ENCODE data around the gene STYXL1. TPM values are rescaled to one million over a fixed set of nuclear protein-coding genes. Genes with fewer than 3 reads are reported as not detected.
"Not testable (repeated sequence)": the region's sequence is repeated elsewhere in the genome, so short reads cannot be mapped to it uniquely, and the experiment has no call there.

STYXL1 gene
- polyA plus RNA-seq, 2 donors = 38.5 to 60.5 TPM

DNA sequence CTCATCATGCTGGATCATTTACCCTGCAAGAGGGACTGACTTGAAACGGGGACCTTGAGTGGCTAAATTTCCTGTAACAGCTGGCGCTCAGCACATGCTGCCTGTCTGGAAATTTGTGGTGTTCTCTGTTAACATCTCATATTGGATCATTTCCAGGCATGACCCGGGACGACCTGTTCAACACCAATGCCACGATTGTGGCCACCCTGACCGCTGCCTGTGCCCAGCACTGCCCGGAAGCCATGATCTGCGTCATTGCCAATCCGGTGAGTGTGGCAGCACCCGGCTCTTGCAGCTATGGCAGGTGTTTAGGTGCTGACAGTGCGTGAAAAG is 10.0 kb upstream of the STYXL1 start:
- Histone ChIP-seq H3K27me3 (ENCODE audit: control insufficient read depth in 1 of 2, insufficient read depth in 2 of 2, low read length in 2 of 2) (no peaks in the 10 kb centered on the region), H3K36me3 (ENCODE audit: control insufficient read depth in 2 of 2, insufficient read depth in 2 of 2, low read length in 1 of 2) (peaks cover 31 to 38% of the 10 kb centered on the region in 2 donors), H3K4me3 (ENCODE audit: low read depth in 1 of 2, low read length in 2 of 2) (no peak overlapping the region), H3K9me3 (ENCODE audit: control insufficient read depth in 2 of 2, insufficient read depth in 1 of 2, low read depth in 1 of 2, low read length in 1 of 2) (no peaks in the 10 kb centered on the region), H3K4me1 (ENCODE audit: control insufficient read depth in 2 of 2, insufficient read depth in 2 of 2, low read length in 1 of 2) (peaks cover 0 to 6% of the 10 kb centered on the region in 2 donors), H3K27ac (ENCODE audit: low read depth in 2 of 2, low read length in 1 of 2) (no peak overlapping the region)
- WGBS, 2 donors = 78 to 88% methylated on average over 11 of the region's 11 CpGs

DNA sequence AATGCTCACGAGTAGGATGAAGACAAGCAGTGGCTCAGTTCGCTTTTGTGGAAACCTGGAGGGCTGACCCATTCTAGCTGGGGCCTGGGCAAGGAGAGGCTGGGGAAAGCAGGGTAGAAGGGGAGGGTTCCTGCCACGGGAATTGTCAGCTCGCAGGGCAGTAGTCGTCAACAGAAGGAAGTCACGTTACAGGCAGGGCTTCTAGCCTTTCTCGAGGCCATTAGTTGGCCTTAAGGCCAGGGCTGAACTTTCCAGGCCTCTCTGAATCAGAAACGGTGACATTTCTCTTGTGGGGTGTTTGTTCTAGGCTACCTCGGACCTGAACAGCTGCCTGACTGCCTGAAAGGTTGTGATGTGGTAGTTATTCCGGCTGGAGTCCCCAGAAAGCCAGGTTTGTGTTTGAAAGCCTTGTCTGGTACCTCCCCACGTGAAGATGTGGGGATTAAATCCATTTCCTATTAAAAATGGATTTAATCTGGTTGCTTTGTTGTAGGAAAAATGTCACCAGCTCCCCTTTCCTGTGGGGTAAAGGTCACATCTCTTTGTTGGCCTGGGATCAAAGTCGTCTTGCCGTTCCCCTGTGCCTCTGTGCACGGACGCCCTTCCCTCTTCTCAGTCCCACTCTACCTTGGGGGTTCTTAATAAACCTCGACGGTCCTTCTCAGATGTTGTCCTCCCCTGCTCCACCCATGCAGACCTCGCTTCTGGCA is 9.5 kb upstream of the STYXL1 start:
- peaks cover 0 to 7% of the 10 kb centered on the region in 2 donors for H3K4me1 ChIP-seq (ENCODE audit: control insufficient read depth in 2 of 2, insufficient read depth in 2 of 2, low read length in 1 of 2)
- no peak overlapping the region for H3K27ac ChIP-seq (ENCODE audit: low read depth in 2 of 2, low read length in 1 of 2)
- no peak overlapping the region for H3K4me3 ChIP-seq (ENCODE audit: low read depth in 1 of 2, low read length in 2 of 2)
- H3K9me3 ChIP-seq (ENCODE audit: control insufficient read depth in 2 of 2, insufficient read depth in 1 of 2, low read depth in 1 of 2, low read length in 1 of 2) = no peaks in the 10 kb centered on the region
- WGBS, 2 donors = 79 to 85% methylated on average over 18 of the region's 18 CpGs
- no peaks in the 10 kb centered on the region for H3K27me3 ChIP-seq (ENCODE audit: control insufficient read depth in 1 of 2, insufficient read depth in 2 of 2, low read length in 2 of 2)
- H3K36me3 ChIP-seq (ENCODE audit: control insufficient read depth in 2 of 2, insufficient read depth in 2 of 2, low read length in 1 of 2) = peaks cover 31 to 37% of the 10 kb centered on the region in 2 donors

DNA sequence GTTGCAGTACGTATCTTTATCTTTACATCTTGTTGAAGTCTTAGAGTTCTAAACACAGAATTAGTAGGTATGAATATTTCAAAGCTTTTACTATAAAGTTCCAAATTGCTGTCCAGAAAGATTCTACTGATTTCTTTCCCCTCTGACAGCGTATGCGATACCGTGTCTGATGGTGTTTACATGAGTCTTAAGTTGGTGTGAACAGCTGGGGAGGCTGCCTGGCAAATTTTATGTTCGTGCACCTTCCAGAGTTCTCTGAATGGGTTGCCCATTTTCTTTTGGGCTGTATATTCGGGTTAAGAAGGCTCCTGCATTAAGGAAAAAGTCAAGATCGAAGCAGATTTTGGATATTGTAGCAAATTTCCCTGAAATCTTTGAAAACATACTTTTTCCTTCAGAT is 8.4 kb upstream of the STYXL1 start:
- Histone ChIP-seq H3K9me3 (ENCODE audit: control insufficient read depth in 2 of 2, insufficient read depth in 1 of 2, low read depth in 1 of 2, low read length in 1 of 2) (no peaks in the 10 kb centered on the region), H3K27ac (ENCODE audit: low read depth in 2 of 2, low read length in 1 of 2) (no peak overlapping the region), H3K4me1 (ENCODE audit: control insufficient read depth in 2 of 2, insufficient read depth in 2 of 2, low read length in 1 of 2) (peaks cover 0 to 10% of the 10 kb centered on the region in 2 donors), H3K27me3 (ENCODE audit: control insufficient read depth in 1 of 2, insufficient read depth in 2 of 2, low read length in 2 of 2) (no peaks in the 10 kb centered on the region), H3K4me3 (ENCODE audit: low read depth in 1 of 2, low read length in 2 of 2) (no peak overlapping the region), H3K36me3 (ENCODE audit: control insufficient read depth in 2 of 2, insufficient read depth in 2 of 2, low read length in 1 of 2) (peaks cover 26 to 33% of the 10 kb centered on the region in 2 donors)
- WGBS, 2 donors = 78 to 79% methylated on average over 7 of the region's 7 CpGs

DNA sequence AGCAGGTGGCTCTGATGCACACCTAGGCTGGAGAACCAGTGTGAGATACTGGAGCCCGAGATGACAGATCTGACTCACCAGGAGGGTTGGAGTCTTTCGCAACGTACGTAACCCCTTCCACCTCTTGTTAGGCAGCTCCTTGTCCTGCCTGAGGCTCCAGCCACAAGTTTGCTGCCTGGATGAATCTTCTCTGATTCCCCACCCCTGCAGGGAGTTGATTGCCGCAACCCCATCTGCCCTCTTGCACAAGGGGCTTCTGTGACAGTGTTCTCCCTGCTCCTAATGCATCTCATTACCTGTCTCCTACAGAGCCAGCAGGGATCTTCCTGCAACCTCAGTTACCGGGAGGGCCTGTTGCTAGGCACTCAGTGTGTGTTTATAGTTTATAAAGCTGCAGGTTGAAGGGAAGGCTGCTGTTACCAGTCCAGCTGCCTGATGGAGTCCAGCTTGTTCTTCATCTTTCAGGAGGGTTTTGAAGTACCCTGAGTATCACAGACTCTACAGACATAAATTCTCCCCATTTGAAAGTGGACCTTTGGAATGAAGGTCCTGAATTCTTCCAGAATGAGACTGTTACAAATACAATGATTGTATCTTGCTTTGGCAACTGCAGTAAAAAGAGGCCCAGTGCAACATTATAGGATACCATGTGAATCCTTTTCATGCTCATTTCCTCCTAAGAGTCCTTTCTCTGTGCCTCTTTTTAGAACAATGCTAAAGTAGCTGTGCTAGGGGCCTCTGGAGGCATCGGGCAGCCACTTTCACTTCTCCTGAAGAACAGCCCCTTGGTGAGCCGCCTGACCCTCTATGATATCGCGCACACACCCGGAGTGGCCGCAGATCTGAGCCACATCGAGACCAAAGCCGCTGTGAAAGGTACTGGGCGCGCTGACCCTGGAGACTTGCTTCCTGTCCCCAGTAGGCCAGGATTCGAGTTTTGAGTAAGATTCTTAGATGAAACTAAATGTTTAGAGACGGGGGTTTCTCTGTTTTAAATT is 6.6 kb upstream of the STYXL1 start:
- H3K27me3 ChIP-seq (ENCODE audit: control insufficient read depth in 1 of 2, insufficient read depth in 2 of 2, low read length in 2 of 2) = no peaks in the 10 kb centered on the region
- peaks cover 16 to 17% of the 10 kb centered on the region in 2 donors for H3K36me3 ChIP-seq (ENCODE audit: control insufficient read depth in 2 of 2, insufficient read depth in 2 of 2, low read length in 1 of 2)
- 72 to 76% methylated on average over 18 of the region's 18 CpGs for WGBS, 2 donors
- H3K9me3 ChIP-seq (ENCODE audit: control insufficient read depth in 2 of 2, insufficient read depth in 1 of 2, low read depth in 1 of 2, low read length in 1 of 2) = no peaks in the 10 kb centered on the region
- peaks cover 0 to 10% of the 10 kb centered on the region in 2 donors for H3K4me1 ChIP-seq (ENCODE audit: control insufficient read depth in 2 of 2, insufficient read depth in 2 of 2, low read length in 1 of 2)
- no peak overlapping the region for H3K4me3 ChIP-seq (ENCODE audit: low read depth in 1 of 2, low read length in 2 of 2)
- H3K27ac ChIP-seq (ENCODE audit: low read depth in 2 of 2, low read length in 1 of 2) = peak overlapping the region; percentile 38 to 91

DNA sequence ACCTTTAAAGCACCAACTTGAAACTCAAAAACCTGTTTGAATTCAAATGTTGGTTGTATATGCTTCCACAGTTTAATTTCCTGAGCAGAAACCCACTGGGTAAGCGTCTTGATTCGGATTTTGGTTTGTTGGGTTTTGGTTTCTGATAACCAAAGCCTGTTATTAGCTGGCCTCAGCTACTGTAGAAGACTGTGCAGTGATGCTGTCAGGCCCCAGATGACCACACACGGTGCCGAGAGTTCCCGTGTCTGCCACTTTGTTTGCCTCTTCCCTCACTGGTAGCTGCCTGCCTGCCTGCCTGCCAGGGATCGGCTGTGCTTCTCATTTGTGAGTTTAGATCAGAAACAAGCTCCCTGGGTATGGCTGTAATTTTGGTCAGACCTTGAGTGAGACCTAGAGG is 5.7 kb upstream of the STYXL1 start:
- Histone ChIP-seq H3K9me3 (ENCODE audit: control insufficient read depth in 2 of 2, insufficient read depth in 1 of 2, low read depth in 1 of 2, low read length in 1 of 2) (no peaks in the 10 kb centered on the region), H3K4me3 (ENCODE audit: low read depth in 1 of 2, low read length in 2 of 2) (no peak overlapping the region), H3K27ac (ENCODE audit: low read depth in 2 of 2, low read length in 1 of 2) (peak overlapping the region; percentile 38 to 91), H3K27me3 (ENCODE audit: control insufficient read depth in 1 of 2, insufficient read depth in 2 of 2, low read length in 2 of 2) (no peaks in the 10 kb centered on the region), H3K4me1 (ENCODE audit: control insufficient read depth in 2 of 2, insufficient read depth in 2 of 2, low read length in 1 of 2) (peaks cover 0 to 14% of the 10 kb centered on the region in 2 donors), H3K36me3 (ENCODE audit: control insufficient read depth in 2 of 2, insufficient read depth in 2 of 2, low read length in 1 of 2) (peaks cover 9 to 10% of the 10 kb centered on the region in 2 donors)
- WGBS, 2 donors = 68 to 72% methylated on average over 6 of the region's 6 CpGs

DNA sequence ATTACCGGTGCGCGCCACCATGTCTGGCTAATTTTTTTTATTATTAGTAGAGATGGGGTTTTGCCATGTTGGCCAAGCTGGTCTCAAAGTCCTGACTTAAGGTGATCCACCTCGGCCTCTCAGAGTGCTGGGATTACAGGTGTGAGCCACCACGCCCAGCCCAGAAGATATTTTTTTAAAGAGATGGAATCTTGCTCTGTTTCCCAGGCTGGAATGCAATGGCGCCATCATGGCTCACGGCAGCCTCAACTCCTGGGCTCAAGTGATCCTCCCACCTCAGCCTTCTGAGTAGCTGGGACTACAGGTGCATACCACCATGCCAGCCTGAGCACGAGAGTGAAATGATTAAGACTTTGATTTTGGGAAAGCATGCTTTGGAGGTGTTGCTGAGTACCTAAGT is 4.9 kb upstream of the STYXL1 start:
- not testable (repeated sequence) for H3K4me3 ChIP-seq (ENCODE audit: low read depth in 1 of 2, low read length in 2 of 2)

DNA sequence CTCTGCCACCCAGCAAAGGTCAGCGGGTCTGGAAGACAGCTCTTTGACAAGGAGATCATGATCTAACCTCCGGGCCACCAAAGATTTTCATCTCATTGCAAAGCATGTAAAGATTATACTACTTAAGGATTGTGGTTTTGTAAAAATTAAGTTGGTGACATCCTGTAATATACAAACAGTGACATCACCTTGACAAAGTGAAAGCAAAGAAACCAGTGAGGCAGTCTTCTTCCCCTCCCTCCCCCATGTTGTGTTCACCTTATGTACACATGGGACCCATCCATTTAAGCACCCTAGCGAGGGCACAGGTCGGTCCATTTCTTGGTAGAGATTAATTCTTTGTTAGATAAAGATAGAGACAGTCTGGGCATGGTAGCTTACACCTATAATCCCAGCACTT is 4.0 kb upstream of the STYXL1 start:
- no peak overlapping the region for H3K27ac ChIP-seq (ENCODE audit: low read depth in 2 of 2, low read length in 1 of 2)
- 85 to 89% methylated on average over 4 of the region's 4 CpGs for WGBS, 2 donors
- no peak overlapping the region for H3K4me3 ChIP-seq (ENCODE audit: low read depth in 1 of 2, low read length in 2 of 2)

More for the DNA sequence above, 4.9 kb upstream of the STYXL1 start:
- not testable (repeated sequence) for H3K36me3 ChIP-seq (ENCODE audit: control insufficient read depth in 2 of 2, insufficient read depth in 2 of 2, low read length in 1 of 2); H3K27me3 ChIP-seq (ENCODE audit: control insufficient read depth in 1 of 2, insufficient read depth in 2 of 2, low read length in 2 of 2); H3K9me3 ChIP-seq (ENCODE audit: control insufficient read depth in 2 of 2, insufficient read depth in 1 of 2, low read depth in 1 of 2, low read length in 1 of 2)
- Histone ChIP-seq H3K27ac (ENCODE audit: low read depth in 2 of 2, low read length in 1 of 2) (peak overlapping the region; percentile 64 to 91), H3K4me1 (ENCODE audit: control insufficient read depth in 2 of 2, insufficient read depth in 2 of 2, low read length in 1 of 2) (peaks cover 0 to 14% of the 10 kb centered on the region in 2 donors)
- 88 to 89% methylated on average over 8 of the region's 8 CpGs for WGBS, 2 donors

DNA sequence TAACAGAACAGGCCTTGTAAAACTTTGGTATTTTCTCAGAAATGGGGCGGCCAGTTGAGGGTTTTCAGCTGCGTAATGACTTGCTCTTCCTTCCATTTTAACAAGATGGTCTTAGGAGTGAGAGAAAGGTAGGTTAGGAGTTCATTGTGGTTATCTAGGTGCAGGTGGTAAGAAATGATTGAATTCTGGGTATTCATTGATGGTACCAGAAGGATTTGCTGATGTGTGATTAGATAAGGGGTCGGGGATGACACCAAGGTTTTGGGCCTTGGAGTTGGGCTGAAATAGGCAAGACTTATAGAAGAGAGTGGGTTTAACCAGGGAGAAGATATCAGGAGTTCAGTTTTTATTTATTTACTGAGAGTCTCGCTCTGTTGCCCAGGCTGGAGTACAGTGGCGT is 2.7 kb upstream of the STYXL1 start:
- Histone ChIP-seq H3K36me3 (ENCODE audit: control insufficient read depth in 2 of 2, insufficient read depth in 2 of 2, low read length in 1 of 2) (no peaks in the 10 kb centered on the region), H3K4me3 (ENCODE audit: low read depth in 1 of 2, low read length in 2 of 2) (no peak overlapping the region), H3K27me3 (ENCODE audit: control insufficient read depth in 1 of 2, insufficient read depth in 2 of 2, low read length in 2 of 2) (no peaks in the 10 kb centered on the region), H3K4me1 (ENCODE audit: control insufficient read depth in 2 of 2, insufficient read depth in 2 of 2, low read length in 1 of 2) (peaks cover 0 to 14% of the 10 kb centered on the region in 2 donors), H3K9me3 (ENCODE audit: control insufficient read depth in 2 of 2, insufficient read depth in 1 of 2, low read depth in 1 of 2, low read length in 1 of 2) (no peaks in the 10 kb centered on the region), H3K27ac (ENCODE audit: low read depth in 2 of 2, low read length in 1 of 2) (peak overlapping the region in 1 of 2 donors; percentile 33)
- WGBS, 2 donors = 94 to 95% methylated on average over 5 of the region's 5 CpGs

More for the DNA sequence above, 4.0 kb upstream of the STYXL1 start:
- no peaks in the 10 kb centered on the region for H3K36me3 ChIP-seq (ENCODE audit: control insufficient read depth in 2 of 2, insufficient read depth in 2 of 2, low read length in 1 of 2)
- H3K27me3 ChIP-seq (ENCODE audit: control insufficient read depth in 1 of 2, insufficient read depth in 2 of 2, low read length in 2 of 2) = no peaks in the 10 kb centered on the region
- H3K4me1 ChIP-seq (ENCODE audit: control insufficient read depth in 2 of 2, insufficient read depth in 2 of 2, low read length in 1 of 2) = peaks cover 0 to 14% of the 10 kb centered on the region in 2 donors
- H3K9me3 ChIP-seq (ENCODE audit: control insufficient read depth in 2 of 2, insufficient read depth in 1 of 2, low read depth in 1 of 2, low read length in 1 of 2) = no peaks in the 10 kb centered on the region

DNA sequence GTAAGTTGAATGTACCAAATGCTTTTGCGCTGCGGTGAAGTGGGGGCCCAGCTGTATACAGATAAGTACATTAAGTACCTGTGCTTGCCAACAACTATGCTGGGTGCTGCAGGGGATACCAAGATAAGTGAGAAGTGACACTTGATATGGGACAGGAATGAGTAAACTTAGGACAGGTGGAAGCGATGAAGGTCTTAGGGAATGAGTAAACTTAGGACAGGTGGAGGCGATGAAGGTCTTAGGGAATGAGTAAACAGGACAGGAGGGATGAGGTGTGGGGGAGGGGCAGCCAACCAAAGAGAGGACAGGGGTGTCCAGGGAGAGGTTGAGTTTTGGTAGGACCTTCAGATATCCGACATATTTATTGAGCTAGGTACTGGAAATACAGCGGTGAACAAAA is 1.5 kb upstream of the STYXL1 start:
- Histone ChIP-seq H3K27me3 (ENCODE audit: control insufficient read depth in 1 of 2, insufficient read depth in 2 of 2, low read length in 2 of 2) (no peaks in the 10 kb centered on the region), H3K9me3 (ENCODE audit: control insufficient read depth in 2 of 2, insufficient read depth in 1 of 2, low read depth in 1 of 2, low read length in 1 of 2) (no peaks in the 10 kb centered on the region), H3K4me3 (ENCODE audit: low read depth in 1 of 2, low read length in 2 of 2) (peak overlapping the region in 1 of 2 donors; percentile 90), H3K4me1 (ENCODE audit: control insufficient read depth in 2 of 2, insufficient read depth in 2 of 2, low read length in 1 of 2) (peaks cover 0 to 14% of the 10 kb centered on the region in 2 donors), H3K27ac (ENCODE audit: low read depth in 2 of 2, low read length in 1 of 2) (no peak overlapping the region), H3K36me3 (ENCODE audit: control insufficient read depth in 2 of 2, insufficient read depth in 2 of 2, low read length in 1 of 2) (no peaks in the 10 kb centered on the region)
- 85 to 89% methylated on average over 6 of the region's 6 CpGs for WGBS, 2 donors
